ENCODE results near the gene ZIC2. TPM values are rescaled to one million over a fixed set of nuclear protein-coding genes. Genes with fewer than 3 reads are reported as not detected.

The ZIC2 gene
- total and polyA plus RNA-seq, 2 of the 8 experiments (the other 6 are each of a cell fraction or from before 2014, with no cell fraction given) = 53.2 to 372 TPM

DNA sequence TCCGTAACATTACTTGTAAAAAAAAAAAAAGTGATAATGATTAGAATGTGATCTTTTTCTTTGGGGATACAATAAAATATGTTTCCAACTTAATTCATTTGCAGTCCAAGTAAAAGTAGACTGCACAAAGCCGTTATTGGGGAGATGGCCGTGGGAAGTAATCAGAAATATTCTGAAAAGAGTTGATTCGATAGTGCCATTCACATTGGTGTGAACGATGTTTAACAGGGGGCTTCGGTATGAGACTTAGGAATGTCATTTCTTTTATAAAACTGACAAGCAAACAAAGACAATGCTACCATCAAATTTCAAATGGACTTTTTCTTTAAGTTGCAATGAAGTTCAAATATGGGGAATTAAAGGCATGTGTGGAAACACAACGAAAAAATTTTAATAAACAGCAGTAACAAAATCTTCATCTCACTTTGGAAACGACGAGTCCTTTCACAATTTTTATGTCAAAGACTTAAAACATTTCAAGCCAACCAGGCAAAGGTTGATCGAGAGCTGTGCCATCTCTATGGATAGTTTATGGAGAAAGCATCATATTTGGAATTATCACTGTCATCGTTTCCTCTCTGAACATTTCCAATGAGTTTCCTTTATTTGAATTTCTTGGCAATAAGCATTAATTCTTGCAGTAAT is 8.3 kb upstream of the ZIC2 start (continued):
- TF ChIP-seq POU5F1 (IDR thresholded peaks at IDR 0.05; ENCODE audit: low read depth, low read length) = no peak
- no peak for TF ChIP-seq KDM5A (IDR thresholded peaks at IDR 0.05; ENCODE audit: low read length)
- no peak for TF ChIP-seq BACH1 (IDR thresholded peaks at IDR 0.05; ENCODE audit: low read length)
- no peak for TF ChIP-seq RXRA (IDR thresholded peaks at IDR 0.05; ENCODE audit: insufficient read depth, low read depth, low read length)
- no peak for TF ChIP-seq TAF1 (IDR thresholded peaks at IDR 0.05; ENCODE audit: low read depth, low read length)
- TF ChIP-seq SIRT6 (IDR thresholded peaks at IDR 0.05; ENCODE audit: low read length) = no peak
